UCSD-AML1 (cell line): ENCODE data around the gene LSM8.
"Not testable (repeated sequence)": the region's sequence is repeated elsewhere in the genome, so short reads cannot be mapped to it uniquely, and the experiment has no call there.

Experiments used
- DNase-seq: peaks from one replicate; lab custom pipeline; 2025; ENCODE audit not compliant: unreplicated experiment; lab: John Stamatoyannopoulos, UW

LSM8 gene

GRCh38 chr7:118183786-118184564, at the start of gene LSM8:
TSS of gene LSM8 (plus strand) at chr7:118184164. CDS start at chr7:118184224, 60 bp downstream.
- DNase-seq: peak; percentile 90

DNA sequence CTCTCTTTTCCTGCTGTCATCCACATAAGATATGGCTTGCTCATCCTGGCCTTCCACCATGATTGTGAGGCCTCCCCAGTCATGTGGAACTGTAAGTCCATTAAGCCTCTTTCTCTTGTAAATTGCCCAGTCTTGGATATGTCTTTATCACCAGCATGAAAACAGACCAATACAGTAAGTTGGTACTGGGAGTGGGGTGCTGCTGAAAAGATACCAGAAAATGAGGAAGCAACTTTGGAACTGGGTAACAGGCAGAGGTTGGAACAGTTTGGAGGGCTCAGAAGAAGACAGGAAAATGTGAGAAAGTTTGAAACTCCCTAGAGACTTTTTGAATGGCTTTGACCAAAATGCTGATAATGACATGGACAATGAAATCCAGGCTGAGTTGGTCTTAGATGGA, 49.5 kb upstream of the LSM8 start:
- not testable (repeated sequence) for DNase-seq

- no peak for DNase-seq
Observed at GRCh38 chr7:118140468-118140867, 43.5 kb upstream of the LSM8 start.

GRCh38 chr7:118142012-118142411, 42.0 kb upstream of the LSM8 start:
- DNase-seq: no peak

DNA sequence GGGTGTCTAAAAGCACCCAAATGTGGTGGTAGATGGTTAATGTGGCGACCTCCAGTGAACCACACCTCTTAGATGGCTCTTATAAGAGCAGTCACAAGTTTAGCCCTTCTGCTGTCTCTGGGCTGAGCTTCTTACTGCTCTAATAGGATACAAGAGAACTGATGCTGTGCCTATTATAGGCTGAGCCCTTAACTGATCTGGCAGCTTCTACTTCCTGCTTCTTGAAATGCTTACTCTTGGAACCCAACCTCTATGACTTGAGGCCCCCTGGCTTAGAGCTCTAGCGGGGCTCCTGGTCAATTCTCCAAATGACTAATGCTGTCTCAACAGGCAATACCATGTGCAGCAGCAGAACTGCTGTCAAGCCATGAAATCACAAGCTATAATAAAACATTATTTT, 35.0 kb upstream of the LSM8 start:
- no peak for DNase-seq

GRCh38 chr7:118149394-118149793, 34.6 kb upstream of the LSM8 start:
- DNase-seq: no peak

GRCh38 chr7:118151671-118152070, 32.3 kb upstream of the LSM8 start:
- DNase-seq: no peak

DNA sequence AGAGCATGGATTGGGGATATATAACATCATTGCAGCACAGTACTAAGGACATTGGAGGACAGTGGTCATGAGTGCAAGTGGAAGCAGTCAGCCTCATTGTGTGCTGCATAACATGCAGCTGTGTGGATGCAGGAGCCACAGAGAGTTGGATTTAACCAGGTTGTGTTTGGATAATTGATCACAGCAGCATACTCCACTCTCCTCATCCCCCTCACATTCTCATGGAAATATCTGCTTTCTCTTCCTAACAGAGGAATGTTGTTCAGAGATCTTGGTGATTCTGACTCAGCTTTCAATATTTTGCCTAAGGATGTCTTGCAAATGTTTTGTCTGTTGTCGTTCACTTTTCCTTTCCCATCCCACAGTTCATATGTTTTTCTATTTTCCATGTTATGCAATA, 31.8 kb upstream of the LSM8 start:
- DNase-seq: no peak

DNA sequence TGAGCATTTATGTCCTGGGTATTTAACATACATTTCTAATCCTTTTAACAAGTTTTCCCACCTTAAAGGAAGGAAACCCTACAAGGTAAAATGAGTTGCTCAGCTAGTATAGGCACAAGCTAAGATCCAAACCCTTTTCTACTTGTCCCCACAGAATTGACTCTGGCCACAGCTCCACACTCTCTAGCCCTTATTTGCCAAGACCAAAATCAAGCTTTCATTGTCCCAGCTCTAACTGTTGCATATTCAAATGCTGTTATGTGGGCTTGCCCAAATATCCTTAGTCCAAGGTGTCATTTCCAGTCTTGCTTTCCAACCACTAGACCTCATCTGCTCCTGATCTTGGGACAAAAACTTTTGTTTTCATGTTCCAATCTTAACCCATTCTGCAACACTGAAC, 31.3 kb upstream of the LSM8 start:
- no peak for DNase-seq

DNA sequence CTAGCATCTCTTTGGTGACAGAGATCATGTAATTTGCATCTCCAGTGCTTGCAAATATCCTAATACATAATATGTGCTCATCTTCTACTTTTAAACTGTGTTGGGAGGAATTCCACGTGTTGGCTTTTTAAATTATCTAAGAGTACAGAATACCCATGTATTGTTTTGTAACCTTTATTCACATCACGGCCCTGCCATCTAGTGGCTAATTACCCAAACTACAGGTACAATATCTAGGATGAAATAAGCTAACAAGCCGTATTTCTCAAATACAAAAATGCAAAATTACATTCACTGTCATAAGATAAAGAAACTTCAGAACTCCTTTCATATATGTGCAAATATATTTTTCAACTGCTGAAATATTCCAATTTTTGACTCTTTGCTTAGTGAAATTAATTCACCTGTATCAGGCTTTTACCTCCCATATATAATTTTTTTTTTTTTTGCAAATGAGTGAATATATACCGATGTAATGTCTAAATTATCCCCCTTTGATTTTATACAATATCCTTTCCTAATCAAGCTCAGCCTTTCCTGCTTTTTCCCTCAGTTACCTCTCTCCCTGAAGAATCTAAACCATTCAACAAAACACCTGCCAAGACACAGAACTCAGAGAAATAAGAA, 30.3 kb upstream of the LSM8 start:
- no peak for DNase-seq

- no peak for DNase-seq
Observed at GRCh38 chr7:118158766-118159165, 25.2 kb upstream of the LSM8 start.

DNA sequence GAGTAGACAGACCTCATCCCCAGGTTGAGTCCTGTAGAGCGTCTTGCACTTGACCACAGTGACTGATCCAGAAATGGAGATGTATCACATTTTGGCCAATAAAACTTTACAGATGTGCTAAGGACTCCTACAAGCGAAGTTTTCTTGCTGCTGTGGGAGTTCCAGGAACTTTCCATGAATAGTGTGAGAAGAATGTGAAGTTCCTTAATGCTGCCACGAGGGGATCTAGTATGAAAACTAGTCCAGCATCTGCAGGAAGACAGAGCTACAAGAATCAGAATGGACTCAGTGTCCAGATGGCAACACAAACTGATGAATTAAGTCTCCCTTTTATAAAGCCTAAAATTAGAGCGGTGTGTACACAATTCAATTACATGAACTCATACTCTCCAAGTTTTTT, 14.8 kb upstream of the LSM8 start:
- DNase-seq: no peak

- no peak for DNase-seq
Observed at GRCh38 chr7:118175740-118176139, 8.2 kb upstream of the LSM8 start.

GRCh38 chr7:118179191-118179590, 4.8 kb upstream of the LSM8 start:
- no peak for DNase-seq

DNA sequence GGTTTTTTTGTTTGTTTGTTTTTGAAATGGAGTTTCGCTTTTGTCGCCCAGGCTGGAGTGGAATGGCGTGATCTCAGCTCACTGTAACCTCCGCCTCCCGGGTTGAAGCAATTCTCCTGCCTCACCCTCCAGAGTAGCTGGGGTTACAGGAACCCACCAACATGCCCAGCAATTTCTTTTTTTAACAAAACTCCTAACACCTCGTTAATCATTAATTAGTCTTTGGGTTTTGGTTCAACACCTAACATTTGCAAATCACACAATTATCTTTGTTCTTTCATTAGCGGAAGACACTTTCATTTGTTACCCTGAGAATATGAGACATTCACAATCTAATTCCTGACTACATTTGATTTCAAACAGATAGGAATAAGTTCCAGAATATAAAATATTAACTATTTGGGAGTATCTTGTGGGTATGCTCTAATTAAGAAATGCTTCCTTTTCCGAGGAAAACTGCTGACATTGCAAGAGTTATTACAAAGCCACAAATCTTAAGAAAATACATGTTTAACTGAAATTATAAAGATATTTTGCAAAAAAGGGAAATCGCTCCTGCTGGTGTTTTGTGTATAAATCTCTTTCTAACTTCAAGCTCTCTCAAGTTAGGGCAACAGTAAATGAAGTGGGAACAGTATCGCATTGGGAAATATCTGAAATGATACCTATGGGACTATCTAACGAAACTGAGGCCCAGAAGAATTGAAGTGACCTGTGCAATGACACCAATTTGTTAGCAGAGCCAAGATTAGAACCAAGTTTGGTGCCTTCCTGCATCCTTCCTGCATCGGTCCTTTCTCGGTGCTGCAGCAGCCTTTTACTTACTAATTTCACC, 1.2 kb upstream of the LSM8 start:
- DNase-seq: no peak

GRCh38 chr7:118183428-118183785, 557 bp upstream of the LSM8 start:
- DNase-seq: peak; percentile 18

GRCh38 chr7:118184565-118184940, 589 bp downstream of the LSM8 start:
- DNase-seq: no peak

DNA sequence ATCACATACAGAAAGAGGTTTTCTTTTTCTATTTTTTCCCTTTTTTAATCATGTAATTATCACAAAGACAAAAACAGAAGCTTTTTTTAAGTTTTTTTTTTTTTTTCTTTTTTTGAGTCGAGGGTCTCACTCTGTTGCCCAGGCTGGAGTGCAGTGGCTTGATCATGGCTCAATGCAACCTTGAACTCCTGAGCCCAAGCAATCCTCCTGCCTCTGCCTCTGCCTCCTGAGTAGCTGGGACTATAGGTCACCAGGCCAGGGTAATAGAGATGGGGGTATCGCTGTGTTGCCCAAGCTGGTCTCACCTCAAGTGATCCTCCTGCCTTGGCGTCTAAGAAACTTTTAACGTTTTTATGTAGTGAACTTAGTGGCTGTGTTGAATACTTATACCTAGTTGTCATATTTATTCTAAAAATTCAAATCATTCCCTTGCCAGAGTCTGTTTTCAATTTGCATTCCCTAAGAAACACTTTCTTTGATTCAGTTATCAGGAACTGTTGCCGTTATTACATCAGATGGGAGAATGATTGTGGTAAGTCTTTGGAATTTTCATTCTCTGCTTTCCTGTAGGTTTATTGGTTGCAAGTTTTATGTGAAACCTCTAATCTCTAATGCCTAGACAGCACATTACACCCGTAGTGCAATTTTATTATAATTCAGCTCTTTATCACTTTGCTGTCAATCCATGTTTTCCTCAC, 1.3 kb downstream of the LSM8 start:
- no peak for DNase-seq

DNA sequence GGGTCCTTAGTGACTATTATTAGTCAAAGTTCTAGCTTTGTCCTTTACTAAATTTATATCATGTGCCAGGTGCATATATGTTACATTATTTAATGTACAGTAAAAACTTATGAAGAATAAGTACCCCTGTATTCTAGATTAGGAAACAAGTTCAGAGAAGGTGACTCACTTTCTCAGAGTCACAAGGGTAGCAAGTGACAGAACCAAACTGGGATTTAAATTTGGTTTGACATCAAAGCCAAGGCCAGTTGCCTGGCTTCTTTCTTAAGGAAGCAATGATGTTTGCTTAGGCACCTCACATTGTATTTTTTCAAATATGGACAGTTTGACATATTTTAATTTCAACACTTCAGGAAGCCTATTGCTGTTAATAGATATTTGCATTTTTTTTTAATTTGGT, 2.5 kb downstream of the LSM8 start:
- no peak for DNase-seq

GRCh38 chr7:118194571-118194970, 10.6 kb downstream of the LSM8 start:
- DNase-seq: no peak

DNA sequence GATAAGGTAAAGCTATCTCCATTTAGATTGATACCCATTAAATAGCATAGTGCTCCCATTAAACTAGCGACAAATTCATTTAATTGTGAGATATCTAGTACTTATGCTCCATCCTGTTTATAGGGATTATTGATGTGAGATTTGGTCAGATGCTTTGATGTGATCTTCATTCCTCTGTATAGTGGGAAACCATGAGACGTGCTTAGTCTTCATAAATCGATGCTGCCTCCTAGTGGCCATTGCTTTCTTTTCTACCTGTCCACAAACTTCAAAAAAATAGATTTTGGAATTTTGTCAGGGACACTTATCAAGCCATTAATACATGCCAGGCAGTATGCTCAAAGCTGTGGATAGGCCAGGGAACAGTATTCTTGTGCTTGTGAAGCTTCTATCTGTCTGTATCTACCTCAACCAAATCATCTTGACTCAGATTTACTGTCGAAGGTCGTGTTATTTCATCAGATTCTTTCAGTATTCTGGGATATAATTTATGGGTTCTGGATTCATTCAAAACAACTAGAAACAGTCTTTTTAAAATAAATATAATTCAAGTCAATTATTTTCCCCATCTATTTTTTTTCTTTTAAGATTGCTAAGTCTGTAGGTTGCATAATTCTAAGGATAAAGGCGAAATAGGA, 12.0 kb downstream of the LSM8 start:
- DNase-seq: no peak
